HG02678 (cell line): Measurements from ENCODE around the gene C15orf61.
A peak's percentile ranks its signal among the peaks of the same experiment; 100 is the strongest.

Experiments
- ATAC-seq: cut with Tn5 transposase; IDR thresholded peaks from one replicate; pipeline ENCODE4 v1.9.1; 2021; ENCODE audit warnings: mild to moderate bottlenecking, moderate library complexity; ENCODE audit not compliant: unreplicated experiment

The C15orf61 gene

DNA sequence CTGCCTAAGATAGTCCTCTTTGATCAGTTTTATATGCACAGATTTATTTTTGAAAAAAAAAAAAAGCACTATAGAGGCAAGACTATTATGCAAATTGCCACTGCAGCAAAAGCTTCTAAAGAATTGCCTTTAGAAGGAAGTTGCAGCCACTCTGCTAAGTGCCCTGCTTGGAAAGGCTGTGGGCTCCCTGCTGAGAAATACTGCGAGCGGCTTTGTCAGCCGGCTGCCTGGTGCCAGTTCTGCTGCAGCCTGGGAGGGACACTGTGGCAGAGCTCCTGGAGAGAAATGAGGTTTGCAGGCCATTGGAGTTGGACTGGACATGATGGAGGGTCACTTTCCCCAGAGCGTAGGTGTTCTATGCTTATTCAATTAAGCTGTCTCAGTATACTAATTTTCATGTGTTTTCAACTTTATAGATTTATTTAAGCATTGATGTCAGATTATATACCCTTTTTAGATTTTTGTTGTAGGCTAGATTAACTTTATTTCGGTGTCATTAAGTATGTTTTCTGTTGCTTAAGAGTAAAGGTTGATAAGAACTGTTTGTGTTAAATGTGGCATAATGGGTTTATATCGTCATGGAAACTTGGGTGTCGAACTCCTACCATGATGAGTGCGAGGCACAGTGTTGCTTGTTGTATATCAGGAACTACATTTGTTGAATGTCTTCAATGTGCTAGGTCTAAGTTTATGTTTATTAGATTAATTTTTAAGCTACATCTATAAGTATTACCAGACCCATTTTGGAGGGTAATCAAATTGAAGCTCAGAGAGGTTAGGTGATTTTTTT is 28.1 kb downstream of the C15orf61 start:
- ATAC-seq: no peak

GRCh38 chr15:67549736-67550135 is 28.8 kb downstream of the C15orf61 start:
- no peak for ATAC-seq

- no peak for ATAC-seq
These were observed 29.6 kb downstream of the C15orf61 start for GRCh38 chr15:67550522-67550921.

DNA sequence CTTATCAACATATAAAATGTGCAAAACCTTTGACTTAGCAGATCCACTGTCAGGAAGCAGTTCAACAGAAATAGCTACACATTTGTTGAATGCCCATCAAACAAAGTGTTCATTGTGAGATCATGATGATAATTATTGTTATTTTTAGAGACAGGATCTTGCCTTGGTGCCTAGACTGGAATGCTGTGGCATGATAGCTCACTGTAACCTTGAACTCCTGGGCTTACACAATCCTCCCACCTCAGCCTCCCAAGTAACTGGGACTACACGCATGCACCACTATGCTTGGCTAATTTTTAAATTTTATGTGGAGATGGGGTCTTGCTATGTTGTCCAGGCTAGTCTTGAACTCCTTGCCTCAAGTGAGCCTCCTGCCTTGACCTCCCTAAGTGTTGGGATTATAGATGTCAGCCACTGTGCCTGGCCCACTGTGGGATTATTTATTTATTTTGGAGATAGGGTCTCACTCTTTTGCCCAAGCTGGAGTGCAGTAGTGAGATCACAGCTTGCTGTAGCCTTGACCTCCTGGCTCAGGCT is 30.3 kb downstream of the C15orf61 start:
- ATAC-seq: no peak

DNA sequence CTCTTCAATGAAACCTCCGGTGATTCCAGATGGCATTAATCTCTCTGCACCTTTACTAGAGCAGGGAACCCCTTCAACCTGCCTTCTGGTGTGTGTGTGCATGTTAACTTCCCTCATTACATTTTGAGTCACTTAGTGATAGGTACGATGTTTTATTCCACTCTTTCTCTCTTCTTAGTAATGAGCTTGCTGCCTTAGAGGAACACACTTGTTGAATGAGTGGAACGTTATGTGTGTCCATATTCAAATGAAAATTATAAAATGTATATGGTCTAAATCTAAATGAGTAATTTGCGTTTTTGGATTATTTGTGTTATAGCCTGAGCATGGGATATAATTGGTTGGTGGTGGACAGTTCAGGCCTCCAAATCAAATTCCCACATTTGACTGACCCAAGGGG is 33.6 kb downstream of the C15orf61 start:
- ATAC-seq: no peak

- no peak for ATAC-seq
These were observed 36.1 kb downstream of the C15orf61 start for GRCh38 chr15:67556976-67557570.

DNA sequence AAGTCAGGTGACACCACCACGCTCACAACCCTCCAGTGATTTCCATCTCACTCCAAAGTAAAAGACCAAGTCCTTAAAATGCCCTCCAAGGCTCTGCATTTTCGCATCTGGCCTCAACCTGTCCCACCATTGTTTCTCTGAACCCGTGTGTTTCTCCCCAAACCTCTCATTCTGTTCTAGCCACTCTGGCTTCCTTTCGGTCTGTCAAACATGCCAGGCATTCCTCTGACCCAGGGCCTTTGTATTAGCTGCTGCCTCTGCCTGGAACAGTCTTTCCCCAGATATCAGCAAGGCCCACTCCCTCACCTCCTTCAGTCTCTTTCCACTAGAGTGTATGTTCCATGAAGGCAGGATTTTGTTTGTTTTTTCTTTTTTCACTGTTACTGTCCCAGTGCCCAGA is 37.6 kb downstream of the C15orf61 start:
- ATAC-seq: no peak

DNA sequence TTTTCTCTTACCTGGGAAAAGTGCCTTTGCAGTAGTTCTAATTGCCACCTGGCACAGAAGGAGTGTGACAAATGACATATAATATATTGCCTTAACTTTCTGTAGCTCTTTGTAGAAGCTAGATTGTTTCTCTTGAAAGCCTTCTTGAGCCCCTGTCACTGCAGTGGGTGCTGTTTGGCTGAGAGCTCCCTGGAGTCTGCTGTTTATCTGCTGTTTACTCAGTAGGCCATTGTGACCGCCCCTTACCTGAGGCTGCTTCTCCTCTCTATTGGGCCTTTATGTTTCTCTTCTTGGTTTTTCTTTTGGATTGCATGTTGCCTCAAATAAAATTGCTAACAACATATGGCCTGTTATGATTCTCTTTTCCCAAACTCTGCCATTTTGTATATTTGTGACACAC is 38.2 kb downstream of the C15orf61 start:
- ATAC-seq: no peak

DNA sequence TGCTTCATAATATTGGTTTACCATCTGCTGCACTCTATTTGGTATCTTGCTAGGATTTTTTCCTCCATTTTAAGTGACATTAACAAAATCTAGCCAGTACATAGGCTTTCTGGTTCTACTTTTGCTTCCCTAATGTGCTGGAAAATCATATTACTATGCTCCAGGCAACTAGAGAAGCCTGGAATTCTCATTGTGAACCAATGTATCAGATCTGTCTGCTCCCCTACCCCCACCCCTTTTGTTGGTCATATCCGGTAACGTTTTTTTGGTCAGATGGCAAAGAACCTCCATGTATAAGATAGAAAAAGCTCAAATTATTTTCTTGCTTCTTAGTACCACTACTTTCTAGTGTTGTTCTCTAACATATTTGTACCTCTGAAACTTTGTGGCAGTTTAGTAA is 38.6 kb downstream of the C15orf61 start:
- ATAC-seq: no peak

DNA sequence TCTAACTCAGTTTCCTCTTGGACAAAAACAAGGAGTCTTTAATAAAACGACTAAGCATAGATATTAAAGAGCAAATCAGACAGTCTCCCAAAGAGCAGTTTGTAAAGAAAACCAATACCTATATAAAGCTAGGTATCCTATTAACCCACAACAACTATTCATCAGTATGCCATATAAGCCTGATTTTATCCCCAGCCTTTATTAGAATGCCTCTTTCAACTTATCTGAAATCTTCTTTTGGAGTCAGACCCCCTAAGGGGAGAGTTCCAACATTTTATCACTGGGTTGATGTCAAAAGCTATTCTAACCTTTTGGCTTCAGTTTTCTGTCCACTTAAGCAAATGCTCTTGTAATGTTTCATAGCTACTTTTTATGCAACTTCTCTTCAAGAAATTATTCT is 39.4 kb downstream of the C15orf61 start:
- no peak for ATAC-seq

DNA sequence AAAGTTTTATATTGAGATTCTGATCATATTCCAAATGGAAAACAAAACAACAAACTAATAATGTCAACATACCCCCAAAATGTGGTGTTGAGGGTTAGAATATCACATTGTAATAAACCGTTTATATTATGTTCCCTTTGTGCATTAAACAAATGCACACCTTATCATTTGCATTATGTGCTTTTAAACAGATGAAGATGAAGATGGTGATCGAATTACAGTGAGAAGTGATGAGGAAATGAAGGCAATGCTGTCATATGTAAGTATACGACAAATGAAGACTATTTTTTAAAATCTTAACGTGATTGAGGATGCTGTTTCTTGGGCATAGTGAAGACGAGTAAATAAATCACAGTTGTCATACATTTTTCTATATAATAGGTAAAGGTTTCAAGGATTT is 42.2 kb downstream of the C15orf61 start:
- no peak for ATAC-seq

DNA sequence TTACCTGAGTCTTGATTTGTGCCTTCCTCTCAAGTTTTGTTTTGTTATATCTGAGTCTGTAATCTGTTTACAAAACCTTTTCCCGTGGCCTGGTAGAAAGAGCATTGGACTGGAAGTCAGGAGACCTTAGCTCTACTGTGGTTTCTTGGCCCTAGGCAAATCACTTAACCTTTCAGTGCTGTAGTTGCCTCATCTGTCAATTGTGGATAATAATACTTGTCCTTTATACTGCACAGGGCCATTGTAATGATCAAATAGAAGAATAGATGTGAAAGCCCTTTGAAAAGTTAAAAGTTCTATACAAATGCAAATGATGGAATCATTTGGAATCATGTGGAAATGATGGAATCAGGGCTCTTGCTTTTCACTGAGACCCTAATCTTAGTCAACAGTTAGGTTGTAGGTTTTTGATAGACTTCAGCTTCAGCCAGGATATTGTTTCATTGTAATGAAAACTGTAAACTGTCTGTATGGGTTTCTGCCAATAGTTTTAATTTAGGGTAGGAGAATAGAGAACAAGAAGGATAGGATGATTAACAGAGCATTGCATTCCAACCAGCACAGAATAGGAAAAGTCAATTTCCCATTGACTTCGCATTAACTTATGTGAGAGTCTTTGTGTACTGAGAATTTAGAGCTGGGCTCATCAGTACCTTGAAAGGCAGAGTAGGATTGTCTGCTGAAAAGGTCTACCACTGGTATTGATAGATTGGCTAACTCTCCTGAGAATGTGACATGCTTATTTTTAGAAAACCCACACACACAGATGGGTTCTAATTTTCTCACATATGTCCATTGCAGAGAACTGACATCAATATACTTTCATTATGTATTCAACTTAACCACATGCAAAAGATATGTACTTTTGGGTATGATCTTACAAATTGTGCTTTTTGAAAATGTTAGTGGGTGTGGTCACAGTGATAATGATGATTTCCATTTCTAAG is 43.4 kb downstream of the C15orf61 start:
- peak; percentile 92 for ATAC-seq

GRCh38 chr15:67564968-67565345 is 44.0 kb downstream of the C15orf61 start:
- peak; percentile 19 for ATAC-seq

GRCh38 chr15:67569668-67570067 is 48.7 kb downstream of the C15orf61 start:
- ATAC-seq: no peak

DNA sequence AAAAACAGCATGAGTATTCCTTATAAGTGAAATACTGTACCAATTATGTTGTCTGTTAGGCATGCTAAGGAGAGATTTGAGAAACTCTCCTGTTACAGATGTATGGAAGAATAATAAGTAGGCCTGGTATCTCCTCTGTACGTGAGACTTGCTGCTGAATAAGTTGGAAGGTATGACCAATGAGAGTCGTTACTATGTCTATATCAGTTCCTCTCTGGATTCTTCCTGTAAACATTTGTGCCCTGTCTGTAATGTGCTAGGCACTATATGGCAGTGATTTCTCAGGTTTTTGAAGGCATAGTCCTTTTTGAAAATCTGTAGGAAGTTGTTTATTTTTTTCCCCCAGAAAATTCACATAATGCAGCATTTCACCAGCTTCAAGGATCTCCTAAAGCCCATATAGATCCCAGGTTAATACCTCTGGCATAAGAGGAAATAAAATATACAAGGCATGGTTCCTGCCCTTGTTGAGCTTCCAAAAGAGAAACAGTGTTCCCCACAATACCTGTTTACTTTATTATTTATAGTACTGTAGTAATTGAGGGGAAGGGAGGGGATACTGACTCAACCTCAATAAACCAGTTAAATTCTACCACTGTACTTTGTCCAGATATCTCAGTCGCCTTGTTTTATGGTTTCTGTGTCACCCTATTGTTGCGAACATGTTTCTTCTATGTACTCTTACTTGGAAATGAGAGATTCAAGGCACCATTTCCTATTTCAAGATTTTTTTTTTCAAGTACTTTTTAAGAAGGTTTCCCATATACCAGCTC is 50.1 kb downstream of the C15orf61 start:
- ATAC-seq: no peak

- ATAC-seq: no peak
These were observed 50.9 kb downstream of the C15orf61 start for GRCh38 chr15:67571648-67572415.

- ATAC-seq: no peak
These were observed 52.3 kb downstream of the C15orf61 start for GRCh38 chr15:67573194-67573593.

DNA sequence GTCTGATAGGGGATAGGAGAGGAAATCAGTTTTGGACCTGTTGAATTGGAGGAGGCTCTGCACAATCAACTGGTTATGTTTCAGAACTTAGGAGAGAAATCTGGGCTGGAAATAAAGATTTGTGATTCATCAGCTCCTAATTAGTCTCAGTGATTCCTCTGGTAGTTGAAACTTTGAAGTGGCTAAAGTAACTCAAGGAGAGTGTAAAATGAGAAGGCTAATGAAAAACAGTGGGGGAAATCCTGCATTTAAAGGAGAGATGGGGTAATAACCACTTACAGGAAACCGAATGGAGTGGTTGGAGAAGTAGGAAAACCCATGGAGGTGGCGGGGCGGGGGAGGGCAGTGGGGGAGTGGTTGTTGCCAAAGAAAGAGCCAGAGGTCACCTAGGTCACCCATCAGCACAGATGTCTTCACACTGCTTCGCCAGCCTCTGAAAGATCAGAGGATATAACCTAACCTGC is 54.1 kb downstream of the C15orf61 start:
- ATAC-seq: no peak

DNA sequence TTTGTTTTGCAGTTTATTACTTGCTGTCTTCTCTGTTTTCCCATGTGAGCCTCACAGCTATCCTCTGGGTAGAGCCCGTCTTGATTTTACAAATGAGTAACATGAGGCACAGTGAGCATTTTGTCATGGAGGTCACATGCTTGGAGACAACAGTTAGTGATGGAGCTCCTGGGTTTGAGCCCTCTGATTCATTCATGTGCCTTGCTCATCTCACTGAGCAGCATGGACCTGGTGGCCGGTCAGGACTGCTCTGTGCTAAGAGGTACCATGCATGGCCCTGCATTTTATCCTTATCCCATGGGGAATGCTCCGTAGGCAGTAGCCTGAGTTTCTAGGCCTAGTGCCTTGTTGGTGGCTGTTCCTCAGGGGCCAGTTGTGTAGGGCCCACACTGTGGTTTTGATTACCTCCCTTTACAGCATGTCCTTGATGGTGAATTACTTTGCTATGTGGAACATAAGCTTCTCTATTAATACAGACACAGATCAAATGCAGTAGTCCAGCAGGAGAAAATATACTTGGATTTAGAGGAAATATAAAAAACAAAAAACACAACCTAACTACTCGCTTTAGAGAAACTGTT is 57.2 kb downstream of the C15orf61 start:
- no peak for ATAC-seq
